MM.1S (cell line): ENCODE results near the gene BUD31.

Source experiments
- CTCF ChIP-seq: fragments of 300-600 bp; sonication (generic); IDR thresholded peaks from 2 replicates; pipeline ENCODE4 v1.5.1; 2016; ENCODE audit warnings: antibody characterized with exemption, low read length, mixed read lengths
- EZH2 ChIP-seq: fragments of 300-600 bp; sonication (generic); optimal IDR thresholded peaks from 2 replicates; pipeline ENCODE3; 2017; ENCODE audit warnings: low read depth, mild to moderate bottlenecking, antibody characterized with exemption, low read length, mixed read lengths
- EZH2phosphoT487 ChIP-seq: fragments of 300-600 bp; sonication (generic); IDR thresholded peaks from 2 replicates; pipeline ENCODE4 v1.6.1; 2018; ENCODE audit warnings: antibody characterized with exemption, low read length

DNA sequence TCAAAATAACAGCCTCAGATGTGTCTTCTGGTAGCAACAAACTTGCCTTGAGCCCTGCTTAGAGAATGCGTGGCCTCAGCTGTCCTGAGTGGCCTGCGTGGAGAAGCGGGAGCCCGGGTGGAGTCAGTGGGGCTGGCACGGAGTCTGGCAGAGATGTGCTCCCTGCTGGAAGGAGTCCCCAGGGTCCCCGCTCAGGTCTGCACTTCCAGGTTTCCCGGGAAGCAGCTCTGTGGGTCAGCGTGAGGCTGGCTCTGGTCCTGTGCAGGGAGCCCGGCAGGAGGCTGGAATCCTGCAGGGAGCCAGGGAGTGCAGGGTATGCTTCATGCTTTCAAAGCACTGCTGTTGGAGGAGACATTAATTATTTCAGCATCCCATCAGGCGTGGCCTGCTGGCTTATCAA, 40.1 kb downstream of the BUD31 start:
- TF ChIP-seq CTCF (no peak), EZH2 (no peak), EZH2phosphoT487 (no peak)
